ENCODE results near the gene VKORC1L1. TPM values are rescaled to one million over a fixed set of nuclear protein-coding genes. Genes with fewer than 3 reads are reported as not detected.
"Not testable (repeated sequence)": the region's sequence is repeated elsewhere in the genome, so short reads cannot be mapped to it uniquely, and the experiment has no call there.

The VKORC1L1 gene
- total RNA-seq, 3 donors from 2014 or later = 20.0 to 25.0 (median 24.9) TPM

DNA sequence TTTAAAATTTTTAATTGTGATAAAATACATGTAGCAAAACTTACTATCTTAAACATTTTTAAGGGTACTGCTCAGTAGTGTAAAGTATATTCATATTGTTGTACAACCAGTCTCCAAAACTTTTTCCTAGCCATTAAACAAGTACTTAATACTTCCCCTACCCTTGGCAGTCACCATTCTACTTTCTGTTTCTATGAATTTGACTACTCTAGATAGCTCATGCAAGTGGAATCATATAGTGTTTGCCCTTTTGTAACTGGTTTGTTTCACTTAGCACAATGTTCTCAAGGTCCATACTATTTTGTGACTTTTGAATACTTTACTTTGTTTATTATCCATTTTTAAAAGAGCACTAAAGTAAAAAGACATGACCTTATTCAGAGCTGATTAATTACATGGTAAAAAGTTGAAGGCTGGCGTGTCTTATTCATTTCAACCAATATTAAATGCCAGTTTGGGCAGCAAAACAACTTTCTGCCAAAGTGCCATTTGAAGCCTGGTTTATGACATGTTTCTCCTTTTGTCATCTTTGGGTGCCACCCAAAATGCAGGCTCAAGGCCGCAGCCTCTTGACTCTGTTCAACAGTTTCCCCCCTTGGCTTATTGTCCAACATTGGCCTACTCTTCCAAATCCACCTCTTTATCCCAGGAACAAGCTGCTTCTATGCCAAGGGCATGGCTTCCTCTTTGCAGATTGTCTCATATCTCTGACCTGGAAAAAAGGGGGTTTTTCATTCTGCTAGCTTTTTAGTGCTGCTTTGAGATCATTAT is 26.0 kb downstream of the VKORC1L1 start:
- not testable (repeated sequence) for H3K4me1 Mint-ChIP-seq (ENCODE audit: low read depth); ATAC-seq; H3K27me3 Mint-ChIP-seq (ENCODE audit: low read depth); DNase-seq; H3K4me3 Mint-ChIP-seq
- Mint-ChIP-seq H3K9me3 (peaks cover 12% of the 10 kb centered on the region), H3K36me3 (ENCODE audit: insufficient read depth) (peaks cover 31% of the 10 kb centered on the region)

- ATAC-seq (no peak), DNase-seq (no peak)
- H3K9me3 Mint-ChIP-seq = peaks cover 12% of the 10 kb centered on the region
- H3K27me3 Mint-ChIP-seq (ENCODE audit: low read depth) = no peaks in the 10 kb centered on the region
- no peak overlapping the region for H3K4me3 Mint-ChIP-seq
- peaks cover 39% of the 10 kb centered on the region for H3K36me3 Mint-ChIP-seq (ENCODE audit: insufficient read depth)
- no peaks in the 10 kb centered on the region for H3K4me1 Mint-ChIP-seq (ENCODE audit: low read depth)
Measured at GRCh38 chr7:65902306-65902705, 29.4 kb downstream of the VKORC1L1 start.

- no peaks in the 10 kb centered on the region for H3K27me3 Mint-ChIP-seq (ENCODE audit: low read depth)
- peaks cover 10% of the 10 kb centered on the region for H3K36me3 Mint-ChIP-seq (ENCODE audit: insufficient read depth)
- no peak for DNase-seq
- ATAC-seq = no peak
- H3K4me1 Mint-ChIP-seq (ENCODE audit: low read depth) = peaks cover 1% of the 10 kb centered on the region
- H3K4me3 Mint-ChIP-seq = no peak overlapping the region
- H3K9me3 Mint-ChIP-seq = no peaks in the 10 kb centered on the region
Measured at GRCh38 chr7:65907501-65908198, 34.8 kb downstream of the VKORC1L1 start.

DNA sequence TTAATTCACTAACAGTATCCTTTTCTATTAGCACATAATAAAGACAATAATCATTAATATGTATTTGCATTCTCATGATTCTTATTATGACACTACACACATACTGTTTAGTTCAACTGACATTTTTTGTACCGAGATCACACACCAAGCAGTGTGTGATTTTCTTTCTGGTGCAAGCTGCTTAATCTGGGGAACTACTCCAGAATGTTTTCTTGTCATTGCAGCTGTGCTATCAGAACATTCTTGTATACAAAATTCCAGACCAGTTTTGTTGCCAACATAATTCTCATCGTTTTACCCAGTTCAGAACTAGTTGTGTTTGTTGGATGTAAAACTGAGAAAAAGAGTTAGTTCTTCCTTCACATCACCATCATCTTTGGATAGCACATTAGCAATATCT is 37.4 kb downstream of the VKORC1L1 start:
- Mint-ChIP-seq H3K27me3 (ENCODE audit: low read depth) (no peaks in the 10 kb centered on the region), H3K4me1 (ENCODE audit: low read depth) (peaks cover 1% of the 10 kb centered on the region), H3K4me3 (no peak overlapping the region), H3K36me3 (ENCODE audit: insufficient read depth) (peaks cover 9% of the 10 kb centered on the region), H3K9me3 (no peaks in the 10 kb centered on the region)
- ATAC-seq (no peak), DNase-seq (no peak)

DNA sequence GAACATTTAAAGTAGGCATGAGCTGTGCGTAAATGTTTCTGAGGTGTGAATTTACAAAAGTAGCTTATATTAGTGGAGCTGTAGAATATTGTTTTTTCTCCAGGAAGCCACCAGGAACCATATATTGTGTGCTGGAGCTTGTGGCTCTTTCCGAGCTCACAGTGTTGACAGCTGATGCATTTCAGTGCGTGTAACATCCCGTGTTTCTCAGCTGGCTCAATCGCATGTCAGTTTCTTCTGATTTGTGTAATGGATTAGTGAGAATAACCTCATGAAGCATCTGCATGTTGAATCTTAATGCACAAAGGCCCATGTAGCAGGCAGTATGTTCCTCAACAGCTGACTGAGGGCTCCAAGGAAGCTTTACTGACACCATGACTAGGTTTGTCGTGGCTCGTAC is 39.4 kb downstream of the VKORC1L1 start:
- DNase-seq = no peak
- H3K27me3 Mint-ChIP-seq (ENCODE audit: low read depth) = no peaks in the 10 kb centered on the region

GRCh38 chr7:65915921-65916657 is 43.2 kb downstream of the VKORC1L1 start:
- H3K9me3 Mint-ChIP-seq = no peaks in the 10 kb centered on the region
- H3K27me3 Mint-ChIP-seq (ENCODE audit: low read depth) = no peaks in the 10 kb centered on the region
- H3K4me3 Mint-ChIP-seq = no peak overlapping the region
- DNase-seq (no peak), ATAC-seq (no peak)
- peaks cover 19% of the 10 kb centered on the region for H3K36me3 Mint-ChIP-seq (ENCODE audit: insufficient read depth)
- peaks cover 6% of the 10 kb centered on the region for H3K4me1 Mint-ChIP-seq (ENCODE audit: low read depth)

More for the DNA sequence above, 39.4 kb downstream of the VKORC1L1 start:
- Mint-ChIP-seq H3K36me3 (ENCODE audit: insufficient read depth) (peaks cover 8% of the 10 kb centered on the region), H3K4me3 (no peak overlapping the region), H3K9me3 (no peaks in the 10 kb centered on the region), H3K4me1 (ENCODE audit: low read depth) (peaks cover 6% of the 10 kb centered on the region)
- no peak for ATAC-seq

DNA sequence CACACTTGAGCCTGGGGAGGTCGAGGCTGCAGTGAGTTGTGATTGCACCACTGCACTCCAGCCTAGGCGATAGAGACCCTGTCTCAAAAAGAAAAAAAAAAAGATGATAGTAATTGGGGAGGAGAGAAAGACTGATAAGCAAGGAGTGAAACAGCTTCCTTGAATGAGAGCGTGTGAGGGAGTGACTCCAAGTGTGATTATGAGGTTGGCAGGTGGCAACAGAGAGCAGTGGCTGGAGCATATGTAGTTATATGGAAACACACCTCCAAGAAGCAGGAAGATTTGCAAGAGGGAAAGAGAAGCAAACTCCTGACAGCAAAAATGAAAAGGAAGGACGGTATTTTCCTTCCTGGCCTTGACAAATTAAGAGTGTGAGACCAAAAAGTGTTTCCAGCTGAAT is 50.4 kb downstream of the VKORC1L1 start:
- Mint-ChIP-seq H3K9me3 (no peaks in the 10 kb centered on the region), H3K4me3 (no peak overlapping the region), H3K4me1 (ENCODE audit: low read depth) (peaks cover 4% of the 10 kb centered on the region), H3K27me3 (ENCODE audit: low read depth) (no peaks in the 10 kb centered on the region), H3K36me3 (ENCODE audit: insufficient read depth) (peaks cover 8% of the 10 kb centered on the region)
- ATAC-seq = no peak
- DNase-seq = no peak

DNA sequence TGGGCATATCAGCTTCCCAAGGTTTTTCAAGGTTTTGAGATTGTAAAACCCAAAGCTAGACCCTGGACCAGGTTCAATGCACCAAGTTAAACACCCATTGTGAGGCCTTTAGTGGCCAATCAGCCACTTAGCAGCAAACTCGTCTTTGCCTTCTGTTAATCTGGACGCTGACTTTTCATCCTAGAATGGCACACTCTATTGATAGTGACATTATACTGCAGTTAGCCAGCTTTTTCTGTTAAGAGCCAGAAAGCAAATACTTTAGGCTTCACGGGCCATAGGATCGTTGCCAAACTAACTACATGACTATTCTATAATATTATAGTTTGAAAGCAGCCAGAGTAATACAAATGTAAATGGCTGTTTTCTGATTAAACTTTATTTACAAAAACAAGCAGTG is 51.3 kb downstream of the VKORC1L1 start:
- DNase-seq (no peak), ATAC-seq (no peak)
- no peaks in the 10 kb centered on the region for H3K9me3 Mint-ChIP-seq
- H3K4me1 Mint-ChIP-seq (ENCODE audit: low read depth) = peaks cover 4% of the 10 kb centered on the region
- no peak overlapping the region for H3K4me3 Mint-ChIP-seq
- no peaks in the 10 kb centered on the region for H3K27me3 Mint-ChIP-seq (ENCODE audit: low read depth)
- H3K36me3 Mint-ChIP-seq (ENCODE audit: insufficient read depth) = peaks cover 6% of the 10 kb centered on the region

GRCh38 chr7:65925040-65925439 is 52.2 kb downstream of the VKORC1L1 start:
- no peaks in the 10 kb centered on the region for H3K27me3 Mint-ChIP-seq (ENCODE audit: low read depth)
- no peaks in the 10 kb centered on the region for H3K9me3 Mint-ChIP-seq
- H3K4me1 Mint-ChIP-seq (ENCODE audit: low read depth) = peaks cover 4% of the 10 kb centered on the region
- ATAC-seq (no peak), DNase-seq (no peak)
- H3K36me3 Mint-ChIP-seq (ENCODE audit: insufficient read depth) = peaks cover 4% of the 10 kb centered on the region
- H3K4me3 Mint-ChIP-seq = no peak overlapping the region

DNA sequence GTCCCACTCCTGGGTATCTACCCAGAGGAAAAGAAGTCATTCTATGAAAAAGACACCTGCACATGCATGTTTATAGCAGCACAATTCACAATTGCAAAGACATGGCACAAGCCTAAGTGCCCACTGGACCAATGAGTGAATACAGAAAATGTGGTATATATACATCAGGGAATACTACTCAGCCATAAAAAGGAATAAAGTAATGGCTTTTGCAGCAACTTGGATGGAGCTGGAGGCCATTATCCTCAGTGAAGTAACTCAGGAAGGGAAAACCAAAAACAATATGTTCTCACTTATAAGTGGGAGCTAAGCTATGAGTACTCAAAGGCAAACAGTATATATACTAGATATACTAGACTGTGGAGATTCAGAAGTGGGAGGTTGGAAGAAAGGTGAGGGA is 53.7 kb downstream of the VKORC1L1 start:
- no peaks in the 10 kb centered on the region for H3K9me3 Mint-ChIP-seq

GRCh38 chr7:65927489-65928448 is 54.9 kb downstream of the VKORC1L1 start:
- no peaks in the 10 kb centered on the region for H3K9me3 Mint-ChIP-seq
- ATAC-seq = no peak
- no peak for DNase-seq
- no peak overlapping the region for H3K4me3 Mint-ChIP-seq
- peaks cover 10% of the 10 kb centered on the region for H3K4me1 Mint-ChIP-seq (ENCODE audit: low read depth)
- H3K36me3 Mint-ChIP-seq (ENCODE audit: insufficient read depth) = peaks cover 4% of the 10 kb centered on the region
- H3K27me3 Mint-ChIP-seq (ENCODE audit: low read depth) = no peaks in the 10 kb centered on the region

More for the DNA sequence above, 53.7 kb downstream of the VKORC1L1 start:
- Mint-ChIP-seq H3K27me3 (ENCODE audit: low read depth) (no peaks in the 10 kb centered on the region), H3K4me1 (ENCODE audit: low read depth) (peaks cover 7% of the 10 kb centered on the region), H3K36me3 (ENCODE audit: insufficient read depth) (peaks cover 2% of the 10 kb centered on the region), H3K4me3 (no peak overlapping the region)
- DNase-seq = no peak
- no peak for ATAC-seq

DNA sequence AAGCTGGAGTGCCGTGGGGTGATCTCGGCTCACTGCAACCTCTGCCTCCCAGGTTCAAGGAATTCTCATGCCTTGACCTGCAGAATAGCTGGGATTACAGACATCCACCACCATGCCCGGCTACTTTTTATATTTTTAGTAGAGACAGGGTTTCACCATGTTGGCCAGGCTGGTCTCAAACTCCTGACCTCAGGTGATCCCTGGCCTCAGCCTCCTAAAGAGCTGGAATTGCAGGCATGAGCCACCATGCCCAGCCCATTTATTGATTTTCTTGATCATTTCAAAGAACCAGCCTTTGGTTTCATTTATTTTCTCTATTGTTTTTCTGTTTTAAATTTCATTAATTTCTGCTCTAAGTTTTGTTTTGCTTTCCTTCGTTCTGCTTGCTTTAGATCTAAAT is 58.8 kb downstream of the VKORC1L1 start:
- Mint-ChIP-seq H3K27me3 (ENCODE audit: low read depth) (no peaks in the 10 kb centered on the region), H3K9me3 (peaks cover 11% of the 10 kb centered on the region), H3K4me1 (ENCODE audit: low read depth) (peaks cover 11% of the 10 kb centered on the region), H3K36me3 (ENCODE audit: insufficient read depth) (peaks cover 11% of the 10 kb centered on the region), H3K4me3 (no peak overlapping the region)
- no peak for ATAC-seq
- no peak for DNase-seq

- no peaks in the 10 kb centered on the region for H3K27me3 Mint-ChIP-seq (ENCODE audit: low read depth)
- peaks cover 31% of the 10 kb centered on the region for H3K36me3 Mint-ChIP-seq (ENCODE audit: insufficient read depth)
- ATAC-seq = no peak
- peaks cover 11% of the 10 kb centered on the region for H3K9me3 Mint-ChIP-seq
- peaks cover 3% of the 10 kb centered on the region for H3K4me1 Mint-ChIP-seq (ENCODE audit: low read depth)
- H3K4me3 Mint-ChIP-seq = no peak overlapping the region
- DNase-seq = no peak
Measured at GRCh38 chr7:65937296-65937695, 64.4 kb downstream of the VKORC1L1 start.

Data from activated T-cell treated with anti-CD3 and anti-CD28 coated beads, Interleukin-2, amount 50 U/mL, for 4 hours (primary cell).